Dermis blood vessel endothelial cell (primary cell): Measurements from ENCODE around the gene TMCO6. TPM values are rescaled to one million over a fixed set of nuclear protein-coding genes. Genes with fewer than 3 reads are reported as not detected.
A peak's percentile ranks its signal among the peaks of the same experiment; 100 is the strongest.
"Not testable (repeated sequence)": the region's sequence is repeated elsewhere in the genome, so short reads cannot be mapped to it uniquely, and the experiment has no call there.

ENCODE experiments used
- DNase-seq: peaks from one replicate; pipeline ENCODE4 v3.0.0; 2010
- total RNA-seq: library from RNA; depleted of rRNA; stranded (reverse); fragments of >200 nt; gene quantifications from 2 replicates; pipeline ENCODE4 v1.2.3, GENCODE V29; 2014

The TMCO6 gene
- 18.0 and 50.2 TPM in 2 replicates for total RNA-seq

DNA sequence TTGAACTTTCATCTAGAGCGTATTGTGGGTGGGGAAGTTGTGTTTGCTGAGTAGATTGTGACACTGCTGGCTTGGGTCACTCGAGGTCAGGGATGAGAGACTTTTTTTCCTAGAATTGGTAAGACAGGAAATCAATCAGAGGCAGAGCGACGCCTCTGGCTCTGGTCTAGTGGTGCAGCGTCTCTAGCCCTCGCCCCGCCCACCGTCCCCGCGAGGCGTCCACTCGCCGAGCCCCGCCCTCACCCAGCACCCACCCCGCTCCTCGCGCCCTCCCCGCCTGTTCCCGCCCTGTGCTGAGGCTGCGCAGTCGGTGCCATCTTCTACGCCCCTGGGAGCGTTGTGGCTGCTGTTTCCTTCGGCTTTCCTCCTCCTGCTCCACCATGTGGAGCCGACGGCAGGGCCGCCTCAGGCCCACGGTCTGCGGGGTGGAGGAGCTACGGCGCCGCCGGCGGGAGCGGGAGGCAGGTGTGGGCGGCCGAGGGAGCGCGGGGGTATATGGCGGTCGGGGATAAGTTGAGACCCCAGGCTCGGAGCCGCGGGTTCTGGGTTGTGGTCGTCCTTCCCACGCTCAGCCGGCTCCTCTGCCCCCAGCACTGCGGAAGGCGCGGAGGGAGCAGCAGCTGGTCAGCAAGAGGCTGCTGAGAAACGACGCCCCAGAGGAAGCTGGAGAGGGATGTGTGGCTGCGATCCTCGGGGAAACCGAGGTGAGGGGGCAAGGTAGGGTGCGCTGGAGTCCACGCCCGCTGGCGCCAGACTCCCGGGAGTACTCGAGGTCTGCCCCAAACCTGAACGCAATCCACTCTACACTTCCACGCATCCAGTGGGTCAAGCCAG is at the start of gene TMCO6:
TSS of gene TMCO6 (plus strand) at position 304 of the 834 bp plus-strand sequence. CDS start at position 381, 77 bp downstream.
- DNase-seq, result peak; percentile 97

DNA sequence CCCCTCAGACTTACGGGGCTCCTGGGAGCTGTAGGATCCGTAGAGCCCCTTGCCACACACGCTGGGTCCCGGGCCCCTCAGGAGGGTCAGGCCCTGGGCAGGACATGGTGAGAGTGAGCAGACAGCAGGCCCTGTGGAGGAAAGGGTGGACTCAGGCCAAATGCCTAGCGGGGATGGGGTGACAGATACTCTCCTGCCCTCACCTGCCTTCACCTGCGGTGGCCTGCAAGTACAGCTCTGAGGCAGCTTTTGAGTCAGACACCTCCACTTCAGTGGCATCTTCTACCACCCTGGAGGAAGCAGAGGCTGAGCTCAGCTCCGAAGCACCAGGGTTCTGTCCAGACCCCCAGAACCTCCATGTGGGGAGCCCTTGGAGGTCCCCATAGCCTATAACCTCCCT is 48.4 kb upstream of the TMCO6 start:
- DNase-seq, result no peak

DNA sequence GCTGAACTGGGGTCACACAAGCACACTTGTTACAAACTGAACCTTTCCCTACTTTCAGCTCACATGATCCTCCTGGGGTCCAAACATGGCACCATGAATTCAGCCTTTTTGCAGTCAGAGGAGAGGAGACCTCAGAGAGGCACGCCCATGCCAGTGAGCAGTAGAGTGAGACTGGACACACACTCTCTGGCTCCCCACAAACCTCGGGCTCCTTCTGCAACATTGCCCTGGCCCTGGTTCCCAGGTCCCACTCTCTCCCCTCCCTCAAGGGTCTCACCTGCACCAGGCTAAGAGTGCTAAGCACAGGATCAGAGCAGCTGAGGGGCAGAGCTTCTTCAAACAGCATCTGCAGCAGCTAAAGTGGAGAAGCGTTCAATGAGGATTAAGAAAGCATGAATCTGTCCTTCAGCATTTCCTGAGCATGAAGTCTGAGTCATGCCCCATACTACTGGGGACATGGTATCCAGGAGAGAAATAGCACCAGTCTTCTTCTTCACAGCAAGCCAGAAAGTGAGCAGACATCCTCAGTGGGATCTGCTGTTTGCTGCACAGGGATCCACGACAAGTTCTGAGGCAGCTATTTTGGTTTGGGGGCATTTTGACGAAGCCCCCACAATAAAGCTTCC is 47.4 kb upstream of the TMCO6 start:
- peak; percentile 26 for DNase-seq

DNA sequence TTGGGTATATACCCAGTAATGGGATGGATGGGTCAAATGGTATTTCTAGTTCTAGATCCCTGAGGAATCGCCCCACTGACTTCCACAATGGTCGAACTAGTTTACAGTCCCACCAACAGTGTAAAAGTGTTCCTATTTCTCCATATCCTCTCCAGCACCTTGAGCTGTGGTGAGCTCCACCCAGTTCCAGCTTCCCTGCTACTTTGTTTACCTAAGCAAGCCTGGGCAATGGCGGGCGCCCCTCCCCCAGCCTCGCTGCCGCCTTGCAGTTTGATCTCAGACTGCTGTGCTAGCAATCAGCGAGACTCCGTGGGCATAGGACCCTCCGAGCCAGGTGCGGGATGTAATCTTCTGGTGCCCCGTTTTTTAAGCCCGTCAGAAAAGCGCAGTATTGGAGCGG is 46.2 kb upstream of the TMCO6 start:
- not testable (repeated sequence) for DNase-seq

DNA sequence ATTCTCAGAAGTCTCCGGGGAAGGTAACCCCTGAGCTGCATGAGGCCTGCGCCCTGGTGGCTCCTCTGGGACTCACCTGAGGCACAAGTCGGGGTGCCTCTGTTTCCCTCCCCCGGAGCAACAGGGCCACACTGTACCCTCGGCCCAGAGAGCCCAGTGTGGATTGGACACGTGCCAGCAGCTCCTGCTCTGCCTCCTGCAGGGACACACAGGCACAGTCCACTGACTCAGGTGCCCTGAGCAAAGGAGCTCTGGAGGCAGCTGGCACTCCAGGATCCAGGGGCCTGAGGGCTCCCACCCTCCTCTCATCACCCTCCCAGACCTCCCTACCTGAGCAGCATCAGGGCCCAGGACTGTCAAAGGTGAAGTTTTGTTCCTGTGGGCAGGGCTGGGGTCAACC is 45.1 kb upstream of the TMCO6 start:
- DNase-seq, result no peak

DNA sequence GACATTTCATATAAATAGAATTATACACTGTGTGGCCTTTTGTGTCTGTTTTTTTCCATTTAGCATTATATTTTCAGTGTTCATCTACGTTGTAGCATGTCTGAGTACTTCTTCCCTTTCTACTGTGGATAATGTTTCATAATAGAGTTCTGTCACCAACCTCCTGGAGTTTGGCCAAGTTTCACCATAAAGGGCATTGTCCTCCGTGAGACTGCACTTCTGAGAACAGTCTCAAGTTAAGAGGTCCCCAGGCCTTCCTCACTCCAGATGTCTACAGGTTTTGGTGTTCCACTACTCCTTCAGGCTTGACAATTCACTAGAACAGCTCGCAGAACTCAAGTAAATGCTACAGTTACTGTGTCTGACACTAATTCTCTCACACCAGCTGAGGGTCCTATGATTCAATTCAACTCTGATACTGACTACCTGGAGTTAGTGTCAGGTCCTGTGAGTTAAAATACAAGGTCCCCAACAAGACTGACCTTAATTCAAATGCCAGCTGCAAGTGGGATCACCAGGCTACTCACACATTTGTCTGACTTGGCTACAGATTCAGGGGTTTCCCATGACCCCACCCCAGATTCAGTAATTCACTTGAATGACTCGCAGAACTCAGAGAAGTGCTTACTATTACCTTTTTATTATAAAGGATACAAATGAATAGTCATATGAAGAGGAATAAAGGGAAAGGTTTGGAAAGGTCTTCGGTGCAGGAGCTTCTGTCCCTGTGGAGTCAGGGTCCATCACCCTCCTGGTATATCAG is 43.5 kb upstream of the TMCO6 start:
- DNase-seq, result peak; percentile 35

DNA sequence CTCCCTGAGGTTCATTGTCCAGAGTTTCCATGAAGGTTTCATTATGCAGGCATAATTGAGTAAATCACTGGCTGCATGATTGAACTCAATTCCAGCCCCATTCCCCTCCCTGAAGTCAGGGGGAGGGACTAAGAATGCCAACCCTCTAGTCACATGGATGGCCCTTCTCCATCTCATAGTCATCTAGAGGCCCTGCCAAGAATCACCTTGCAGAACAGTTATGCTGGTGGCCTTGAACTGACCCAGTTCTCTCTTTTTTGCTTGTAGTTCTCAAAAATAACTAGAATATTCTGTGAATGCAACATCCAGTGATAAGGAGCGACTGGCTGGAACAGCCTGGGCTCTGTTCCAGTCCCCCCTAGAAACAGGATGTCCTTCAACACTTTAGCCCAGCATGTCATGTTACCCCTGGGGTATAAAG is 42.9 kb upstream of the TMCO6 start:
- no peak for DNase-seq

DNA sequence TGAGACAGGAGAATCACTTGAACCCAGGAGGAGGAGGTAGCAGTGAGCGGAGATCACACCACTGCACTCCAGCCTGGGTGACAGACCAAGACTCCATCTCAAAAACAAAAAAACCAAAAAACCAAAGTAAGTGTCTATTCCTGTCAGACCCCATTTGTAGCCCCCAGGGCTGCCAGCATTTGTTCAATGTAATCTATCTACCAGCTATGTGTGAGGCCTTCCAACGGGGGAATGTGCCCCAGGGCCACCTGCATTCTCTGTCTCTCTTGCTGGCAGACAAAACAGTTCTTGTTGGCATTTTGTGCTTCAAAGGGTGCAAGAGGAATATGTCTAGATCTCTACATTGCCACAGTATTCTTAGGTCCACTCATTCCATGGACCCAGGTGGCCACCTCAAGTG is 40.4 kb upstream of the TMCO6 start:
- DNase-seq, result no peak

DNA sequence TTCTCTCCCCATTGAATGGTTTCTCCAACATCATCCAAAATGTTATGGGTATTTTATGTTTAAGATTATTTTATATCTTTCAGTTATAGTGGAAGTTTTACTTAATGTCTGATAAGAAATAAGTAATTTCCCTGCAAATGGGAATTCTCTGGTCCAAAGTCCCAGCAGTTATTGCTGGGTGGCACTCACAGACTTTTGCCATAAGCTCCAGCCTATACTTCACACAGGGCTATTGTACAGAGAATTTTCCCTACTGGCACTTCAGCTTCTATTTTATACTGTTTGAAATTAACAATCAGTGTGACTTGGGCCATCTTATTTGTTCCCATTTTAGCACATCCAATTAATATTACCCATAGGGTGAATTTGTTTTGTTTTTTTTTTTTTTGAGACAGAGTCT is 39.2 kb upstream of the TMCO6 start:
- no peak for DNase-seq

DNA sequence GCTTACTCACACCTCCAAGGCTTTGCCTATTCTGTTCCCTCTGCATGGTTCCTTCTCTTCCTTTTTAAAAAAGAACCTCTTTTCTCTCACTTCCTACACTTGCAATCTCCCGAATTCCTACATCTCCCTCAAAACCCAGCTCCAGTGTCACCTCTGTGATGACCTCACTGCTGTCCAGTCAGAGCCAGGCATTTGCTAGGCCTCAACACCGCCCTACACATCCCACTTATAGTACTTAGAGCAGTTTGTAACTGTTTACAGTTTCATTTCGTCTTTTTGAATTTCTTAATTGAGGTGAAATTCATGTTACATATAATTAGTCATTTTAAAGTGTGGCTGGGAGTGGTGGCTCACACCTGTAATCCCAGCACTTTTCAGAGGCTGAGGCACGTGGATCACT is 37.1 kb upstream of the TMCO6 start:
- no peak for DNase-seq

DNA sequence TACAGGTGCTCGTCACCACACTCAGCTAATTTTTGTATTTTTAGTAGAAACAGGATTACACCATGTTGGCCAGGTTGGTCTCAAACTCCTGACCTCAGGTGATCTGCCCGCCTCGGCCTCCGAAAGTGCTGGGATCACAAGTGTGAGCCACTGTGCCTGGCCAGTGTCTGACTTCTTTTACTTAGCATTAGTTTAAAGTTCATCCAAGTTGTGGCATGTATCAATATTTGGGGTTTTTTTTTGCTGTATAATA is 35.9 kb upstream of the TMCO6 start:
- not testable (repeated sequence) for DNase-seq

DNA sequence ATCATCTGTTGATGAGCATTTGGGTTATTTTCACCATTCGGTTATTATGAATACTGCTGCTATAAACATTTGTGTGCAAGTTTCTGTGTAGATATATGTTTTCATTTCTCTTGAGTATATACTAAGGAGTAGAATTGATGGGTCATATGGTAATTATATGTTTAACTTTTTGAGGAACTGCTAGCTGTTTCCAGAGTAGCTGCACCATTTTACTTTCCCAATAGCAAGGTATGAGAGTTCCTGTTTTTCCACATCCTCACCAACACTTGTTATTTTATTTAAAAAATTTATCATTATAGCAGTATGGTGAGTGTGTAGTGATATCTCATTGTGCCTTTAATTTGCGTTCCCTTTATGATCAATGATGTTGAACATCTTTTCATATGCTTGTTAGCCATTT is 35.5 kb upstream of the TMCO6 start:
- DNase-seq, result no peak

DNA sequence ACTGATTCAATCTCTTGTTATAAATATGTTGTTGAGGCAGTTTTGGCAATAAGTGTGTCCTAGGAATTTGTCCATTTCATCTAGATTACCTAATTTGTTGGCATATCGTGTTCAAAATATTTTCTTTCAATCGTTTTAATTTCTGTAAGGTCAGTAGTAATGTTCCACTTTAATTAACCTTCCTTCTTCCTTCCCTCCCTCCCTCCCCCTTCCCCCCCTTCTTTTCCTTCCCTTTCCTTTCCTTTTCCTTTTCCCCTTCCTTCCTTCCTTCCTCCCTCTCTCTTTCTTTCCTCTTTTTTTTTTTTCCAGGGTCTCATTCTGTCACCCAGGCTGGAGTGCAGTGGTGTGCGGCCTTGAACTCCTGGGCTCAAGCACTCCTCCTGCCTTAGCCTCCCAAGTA is 33.4 kb upstream of the TMCO6 start:
- DNase-seq, result no peak

DNA sequence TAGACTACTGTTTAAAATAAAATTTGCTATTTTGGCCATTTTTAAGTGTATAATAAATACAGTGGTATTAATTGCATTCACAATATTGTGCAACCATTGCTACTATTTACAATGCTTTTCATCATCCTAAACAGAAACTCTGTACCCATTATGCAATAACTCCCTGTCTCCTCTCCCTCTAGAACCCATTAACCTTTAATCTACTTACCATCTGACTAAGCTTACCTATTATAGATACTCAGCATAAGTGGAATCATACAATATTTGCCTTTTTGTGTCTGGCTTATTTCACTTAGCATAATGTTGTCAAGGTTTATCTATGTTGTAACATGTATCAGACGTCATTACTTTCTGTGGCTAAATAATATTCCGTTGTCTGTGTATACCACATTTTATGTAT is 32.2 kb upstream of the TMCO6 start:
- no peak for DNase-seq

DNA sequence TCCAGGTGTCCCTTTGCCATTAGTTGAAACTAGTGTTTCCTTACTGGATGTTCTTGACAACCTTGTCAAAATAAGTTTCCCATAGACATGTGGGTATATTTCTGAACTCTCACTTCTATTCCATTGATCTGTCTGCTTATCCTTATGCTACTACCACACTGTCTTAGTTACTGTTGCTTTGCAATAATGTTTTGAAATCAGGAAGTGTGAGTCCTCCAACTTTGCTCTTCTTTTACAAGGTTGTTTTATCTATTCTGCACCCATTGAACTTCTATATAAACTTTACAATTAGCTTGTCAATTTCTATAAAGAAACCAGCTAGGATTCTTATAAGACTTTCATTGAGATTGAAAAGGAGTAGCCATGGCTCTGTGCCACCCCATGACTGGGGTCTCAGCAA is 30.5 kb upstream of the TMCO6 start:
- no peak for DNase-seq

DNA sequence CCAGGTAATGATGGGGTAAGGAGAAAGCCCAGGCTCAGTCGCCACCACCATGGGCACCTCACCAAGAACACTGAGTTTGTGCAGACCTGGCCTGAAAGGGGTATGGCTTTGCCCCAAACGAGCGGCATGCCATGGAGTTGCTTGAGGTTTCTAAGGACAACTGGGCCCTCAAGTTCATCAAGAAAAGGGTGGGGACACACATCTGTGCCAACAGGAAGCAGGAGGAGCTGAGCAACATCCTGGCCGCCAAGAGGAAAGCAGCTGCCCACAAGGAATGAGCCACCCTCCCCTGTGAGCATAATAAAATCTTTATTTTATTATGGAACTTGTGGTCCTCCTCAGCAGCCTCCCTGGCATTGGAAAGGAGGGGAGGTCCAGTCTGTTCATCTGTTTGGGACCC is 30.1 kb upstream of the TMCO6 start:
- peak; percentile 64 for DNase-seq

DNA sequence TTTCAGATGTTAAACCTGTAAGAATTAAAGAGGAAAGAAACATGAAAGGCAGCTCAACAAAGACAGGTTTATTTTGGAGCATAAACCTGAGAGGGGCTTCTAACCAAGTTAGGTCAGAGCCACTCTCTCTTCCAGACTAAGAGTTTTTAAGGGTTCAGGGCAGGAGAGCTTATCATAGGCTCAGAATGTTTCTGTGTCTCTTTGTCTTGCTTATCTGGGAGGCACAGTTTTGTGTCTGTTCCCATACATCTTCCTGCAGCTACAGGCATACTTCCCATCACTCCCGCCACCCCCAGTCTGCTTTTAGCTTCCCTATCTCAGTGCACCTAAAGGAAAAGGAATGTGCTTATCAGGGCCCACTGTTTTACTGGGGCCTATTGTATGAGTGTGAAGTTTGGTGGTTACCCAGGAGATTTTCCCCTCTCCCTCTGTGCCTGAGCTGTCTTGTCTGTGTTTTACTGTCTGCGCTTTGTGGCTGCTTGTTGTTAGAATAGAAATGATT is 28.2 kb upstream of the TMCO6 start:
- peak; percentile 44 for DNase-seq

DNA sequence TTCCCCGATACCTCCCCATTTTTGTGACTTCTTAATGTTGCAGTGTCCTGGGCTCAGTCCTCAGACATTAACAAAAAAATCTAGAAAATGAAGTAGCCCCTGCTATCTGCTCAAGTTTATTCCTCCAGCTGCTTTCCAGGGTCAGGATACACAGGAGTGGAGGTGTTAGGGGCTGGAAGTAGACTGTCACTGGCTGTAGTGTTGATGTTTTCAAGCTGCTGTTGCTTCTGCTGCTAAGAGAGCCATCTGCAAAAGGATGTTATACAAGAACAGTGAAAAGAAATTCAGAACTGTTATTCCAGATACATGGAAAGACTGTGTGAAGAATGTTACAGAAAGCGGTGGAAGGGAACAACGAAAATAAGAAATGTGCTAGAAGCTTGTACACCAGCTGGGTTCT is 16.9 kb upstream of the TMCO6 start:
- no peak for DNase-seq

DNA sequence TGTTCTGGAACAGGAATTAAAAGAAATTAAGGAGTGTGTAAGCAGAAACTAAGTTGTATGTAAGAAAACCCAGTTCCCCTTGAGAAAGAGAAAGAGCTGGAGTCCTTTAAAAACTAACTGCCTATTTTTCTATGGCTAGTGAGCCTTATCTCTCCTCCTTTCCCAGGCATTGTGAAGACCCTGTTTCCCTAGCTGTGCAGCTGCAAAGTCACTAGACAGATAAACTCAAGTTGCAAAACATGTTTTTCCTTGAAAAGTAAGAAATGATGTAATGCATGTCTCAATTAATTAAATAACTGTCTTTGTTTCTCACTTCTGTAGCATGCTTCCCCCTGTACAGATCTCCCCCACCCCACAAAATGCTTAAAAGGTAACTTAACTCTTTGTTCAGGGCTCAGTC is 16.2 kb upstream of the TMCO6 start:
- DNase-seq, result not testable (repeated sequence)

DNA sequence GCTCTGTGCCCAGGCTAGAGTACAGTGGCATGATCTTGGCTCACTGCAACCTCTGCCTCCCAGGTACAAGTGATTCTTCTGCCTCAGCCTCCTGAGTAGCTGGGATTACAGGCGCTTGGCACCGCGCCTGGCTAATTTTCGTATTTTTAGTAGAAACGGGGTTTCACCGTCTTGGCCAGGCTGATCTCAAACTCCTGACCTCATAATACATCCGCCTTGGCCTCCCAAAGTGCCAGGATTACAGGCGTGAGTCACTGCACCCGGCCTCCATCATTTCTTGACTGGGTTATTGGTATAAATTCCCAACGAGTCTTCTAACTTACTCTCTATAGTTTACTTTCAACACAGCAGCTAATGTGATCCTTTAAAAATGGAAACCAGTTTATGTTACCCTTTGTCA is 14.4 kb upstream of the TMCO6 start:
- not testable (repeated sequence) for DNase-seq

DNA sequence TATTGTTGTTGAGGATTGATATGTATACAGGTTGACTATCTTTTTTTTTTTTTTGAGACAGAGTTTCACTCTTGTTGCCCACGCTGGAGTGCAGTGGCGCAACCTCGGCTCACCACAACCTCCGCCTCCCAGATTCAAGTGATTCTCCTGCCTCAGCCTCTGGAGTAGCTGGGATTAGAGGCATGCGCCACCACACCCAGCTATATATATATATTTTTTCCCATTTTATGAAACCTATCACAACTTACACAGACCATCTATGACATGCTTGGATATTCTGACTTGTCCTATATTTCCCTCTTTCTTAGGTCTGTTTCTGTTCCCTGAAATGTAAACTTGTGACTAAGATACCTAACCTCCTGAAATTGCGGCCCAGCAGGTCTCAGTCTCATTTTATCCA is 11.3 kb upstream of the TMCO6 start:
- DNase-seq, result no peak

DNA sequence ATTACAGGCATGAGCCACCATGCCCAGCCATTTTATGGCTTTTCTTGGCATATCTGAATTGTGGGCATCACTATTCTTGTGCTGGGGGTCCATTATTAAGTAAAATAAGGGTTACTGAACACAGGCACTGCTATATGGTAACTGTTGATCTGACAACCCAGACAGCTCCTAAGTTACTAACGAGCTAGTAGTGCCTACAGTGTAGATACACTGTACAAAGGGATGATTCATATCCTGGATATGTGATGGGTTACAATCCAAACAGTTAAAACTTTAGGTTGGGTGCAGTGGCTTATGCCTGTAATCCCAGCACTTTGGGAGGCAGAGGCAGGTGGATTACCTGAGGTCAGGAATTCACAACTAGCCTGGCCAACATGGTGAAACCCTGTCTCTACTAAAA is 10.5 kb upstream of the TMCO6 start:
- peak; percentile 22 for DNase-seq

DNA sequence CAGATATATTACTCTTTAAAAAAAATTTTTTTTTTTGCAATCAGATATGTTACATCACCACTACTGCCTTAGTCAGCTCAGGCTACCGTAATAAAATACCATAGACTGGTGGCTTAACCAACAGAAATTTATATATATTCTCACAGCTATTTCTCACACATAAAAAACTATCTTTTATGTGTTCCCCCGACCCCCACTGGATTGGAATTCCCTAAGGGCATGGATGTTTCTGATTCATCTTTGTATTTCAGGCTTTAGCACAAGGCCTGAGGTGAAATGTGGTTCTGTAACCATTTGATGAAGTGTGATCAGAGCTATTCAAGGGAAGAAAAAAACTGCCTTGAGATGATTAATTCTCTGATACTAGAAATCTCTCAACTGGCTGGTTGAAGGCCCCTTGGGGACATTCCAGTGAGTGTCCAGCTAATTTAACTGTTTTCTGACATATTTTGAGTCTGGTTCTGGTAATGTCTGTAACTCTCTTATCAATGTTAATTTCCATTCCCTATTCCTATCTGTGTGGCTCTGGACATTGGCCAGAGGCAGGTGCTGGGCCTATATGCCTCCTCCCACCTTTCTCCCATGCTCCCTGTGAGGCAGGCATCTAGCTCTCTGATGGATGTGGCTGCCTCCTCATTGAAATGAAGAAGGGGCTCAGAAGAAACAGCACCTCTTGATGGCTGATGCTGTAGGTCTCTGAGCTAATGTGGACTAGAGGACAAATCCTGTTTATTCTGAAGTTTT is 8.8 kb upstream of the TMCO6 start:
- no peak for DNase-seq
